ENCODE results near the gene ABCF3.

ABCF3 gene

DNA sequence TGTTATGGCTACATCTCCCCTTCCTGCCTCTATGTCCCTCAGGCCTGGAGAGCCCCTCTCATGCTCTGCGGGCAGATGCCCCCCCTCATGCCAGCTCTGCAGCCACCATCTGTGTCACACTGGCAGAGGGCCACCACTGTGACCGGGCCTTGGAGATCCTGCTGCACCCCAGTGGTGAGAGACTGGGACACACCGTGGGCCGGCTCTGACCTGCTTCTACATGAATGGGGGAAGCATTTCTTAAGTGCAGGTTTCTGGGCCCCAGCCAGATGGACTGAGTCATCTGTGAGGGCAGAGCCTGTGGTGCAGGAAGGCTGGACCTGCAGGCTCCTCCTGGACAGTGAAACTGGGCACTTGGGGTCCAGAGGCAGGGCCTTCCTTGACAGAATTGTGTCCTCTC is 48.2 kb downstream of the ABCF3 start:
- DNase-seq = no peak

GRCh38 chr3:184234671-184235380 is 48.8 kb downstream of the ABCF3 start:
- no peak for DNase-seq

DNA sequence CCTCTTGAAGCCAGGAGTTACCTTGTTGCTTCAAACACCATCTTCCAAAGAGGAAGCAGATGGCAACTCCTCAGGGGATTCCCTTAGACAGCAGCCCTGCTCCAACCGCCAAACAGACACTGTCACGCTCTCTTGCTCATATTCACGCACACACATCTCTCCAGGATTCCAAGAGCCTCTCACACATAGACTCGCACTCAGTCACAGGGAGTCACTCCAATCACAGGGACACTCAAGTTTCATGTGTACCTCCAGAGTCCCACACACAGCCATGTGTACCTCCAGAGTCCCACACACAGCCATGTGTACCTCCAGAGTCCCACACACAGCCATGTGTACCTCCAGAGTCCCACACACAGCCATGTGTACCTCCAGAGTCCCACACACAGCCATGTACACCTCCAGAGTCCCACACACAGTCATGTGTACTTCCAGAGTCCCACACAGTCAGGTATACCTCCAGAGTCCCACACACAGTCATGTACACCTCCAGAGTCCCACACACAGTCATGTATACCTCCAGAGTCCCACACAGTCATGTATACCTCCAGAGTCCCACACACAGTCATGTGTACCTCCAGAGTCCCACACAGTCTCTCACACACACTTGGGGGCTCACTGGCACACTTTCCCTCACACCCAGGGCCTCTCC is 49.5 kb downstream of the ABCF3 start:
- DNase-seq = no peak

DNA sequence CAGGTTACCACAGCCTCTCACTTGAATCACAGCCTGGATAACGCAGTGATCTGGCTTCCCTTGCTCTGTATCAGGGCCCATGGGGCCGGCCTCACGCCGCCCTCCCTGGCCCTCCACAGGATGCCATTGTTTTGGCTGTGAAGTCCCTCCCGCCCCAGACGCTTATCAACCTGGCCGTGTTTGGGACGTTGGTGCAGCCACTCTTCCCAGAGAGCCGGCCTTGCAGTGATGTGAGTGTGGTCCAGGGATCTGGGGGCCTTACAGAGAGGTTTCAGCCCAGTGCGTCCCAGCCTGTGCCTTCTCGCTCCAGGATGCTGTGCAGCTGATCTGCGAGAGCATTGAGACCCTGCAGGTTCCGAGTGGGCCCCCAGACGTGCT is 50.0 kb downstream of the ABCF3 start:
- DNase-seq = no peak

- DNase-seq = no peak
Measured at GRCh38 chr3:184236636-184237035, 50.6 kb downstream of the ABCF3 start.

GRCh38 chr3:184237211-184237610 is 51.2 kb downstream of the ABCF3 start:
- no peak for DNase-seq

GRCh38 chr3:184237807-184238206 is 51.8 kb downstream of the ABCF3 start:
- DNase-seq = no peak

DNA sequence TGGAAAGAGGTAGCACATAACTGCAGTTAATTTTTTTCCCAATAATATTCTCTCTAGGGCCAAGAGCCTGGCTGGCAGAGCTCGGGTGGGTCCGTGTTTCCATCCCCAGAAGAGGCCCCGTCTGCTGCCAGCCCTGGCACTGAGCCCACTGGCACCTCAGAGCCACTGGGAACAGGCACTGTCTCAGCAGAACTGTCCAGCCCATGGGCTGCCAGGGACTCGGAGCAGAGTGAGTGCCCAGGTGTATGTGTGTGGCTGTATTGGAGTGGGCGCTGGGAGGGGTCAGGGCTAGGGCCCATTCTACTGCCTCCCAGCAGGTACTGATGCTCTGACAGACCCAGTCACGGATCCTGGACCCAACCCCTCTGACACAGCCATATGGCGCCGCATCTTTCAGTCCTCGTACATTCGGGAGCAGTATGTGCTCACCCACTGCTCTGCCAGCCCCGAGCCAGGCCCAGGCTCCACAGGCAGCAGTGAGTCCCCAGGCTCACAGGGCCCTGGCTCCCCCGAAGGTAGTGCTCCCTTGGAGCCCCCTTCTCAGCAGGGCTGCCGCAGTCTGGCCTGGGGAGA is 52.3 kb downstream of the ABCF3 start:
- DNase-seq = no peak

DNA sequence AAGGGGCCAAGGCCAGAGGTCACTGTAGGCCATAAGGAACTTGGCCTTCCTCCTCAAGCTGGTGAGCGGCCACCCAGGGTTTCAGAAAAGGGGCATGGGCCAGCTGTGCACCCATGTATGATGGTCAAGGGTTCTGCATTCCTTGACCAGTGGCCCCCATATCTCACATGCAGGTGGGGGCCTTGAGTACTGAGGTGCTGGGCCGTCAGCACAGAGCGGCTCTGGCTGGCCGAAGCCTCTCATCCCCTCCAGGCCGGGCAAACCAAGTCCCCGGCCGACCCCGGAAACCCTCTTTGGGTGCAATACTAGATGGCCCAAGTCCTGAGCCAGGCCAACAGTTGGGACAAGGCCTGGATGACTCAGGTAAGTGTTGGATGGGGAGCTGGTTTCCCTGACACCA is 53.2 kb downstream of the ABCF3 start:
- no peak for DNase-seq

GRCh38 chr3:184239708-184240107 is 53.7 kb downstream of the ABCF3 start:
- DNase-seq = no peak

- no peak for DNase-seq
Measured at GRCh38 chr3:184240384-184241140, 54.6 kb downstream of the ABCF3 start.

DNA sequence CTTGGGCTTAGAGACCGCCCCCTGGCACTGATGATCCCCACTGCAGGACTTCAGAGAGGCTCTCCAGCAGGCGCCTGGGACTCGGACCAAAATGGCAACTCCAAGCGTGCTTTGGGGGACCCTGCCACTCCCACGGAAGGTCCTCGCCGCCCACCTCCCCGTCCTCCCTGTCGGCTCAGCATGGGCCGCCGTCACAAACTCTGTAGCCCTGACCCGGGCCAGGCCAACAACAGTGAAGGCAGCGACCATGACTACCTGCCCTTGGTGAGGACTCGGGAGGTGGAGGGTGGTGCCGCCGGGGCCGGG is 55.1 kb downstream of the ABCF3 start:
- DNase-seq = no peak

DNA sequence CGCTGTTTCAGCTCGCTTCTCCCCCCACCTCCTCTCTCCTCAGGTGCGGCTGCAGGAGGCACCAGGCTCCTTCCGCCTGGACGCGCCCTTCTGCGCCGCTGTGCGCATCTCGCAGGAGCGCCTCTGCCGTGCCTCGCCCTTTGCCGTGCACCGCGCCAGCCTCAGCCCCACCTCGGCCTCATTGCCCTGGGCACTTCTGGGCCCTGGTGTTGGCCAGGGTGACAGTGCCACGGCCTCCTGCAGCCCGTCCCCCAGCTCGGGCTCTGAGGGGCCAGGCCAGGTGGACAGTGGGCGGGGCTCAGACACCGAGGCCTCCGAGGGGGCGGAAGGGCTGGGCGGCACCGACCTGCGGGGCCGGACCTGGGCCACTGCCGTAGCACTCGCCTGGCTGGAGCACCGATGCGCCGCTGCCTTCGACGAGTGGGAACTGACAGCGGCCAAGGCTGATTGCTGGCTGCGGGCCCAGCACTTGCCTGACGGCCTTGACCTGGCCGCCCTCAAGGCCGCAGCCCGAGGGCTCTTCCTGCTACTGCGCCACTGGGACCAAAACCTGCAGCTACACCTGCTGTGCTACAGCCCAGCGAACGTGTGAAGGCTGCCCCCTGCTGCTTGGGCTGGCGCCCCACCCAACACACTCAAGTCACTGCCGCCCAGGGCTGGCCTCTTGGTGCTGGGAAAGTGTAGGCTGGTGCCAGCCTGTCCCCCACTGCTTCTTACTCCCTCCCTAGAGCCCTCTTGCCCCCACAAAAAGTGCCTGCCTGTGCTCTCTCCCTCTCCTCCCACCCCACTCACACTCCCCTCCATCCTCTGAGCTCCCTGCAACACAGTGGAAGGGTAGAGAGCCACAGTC is 55.7 kb downstream of the ABCF3 start:
- no peak for DNase-seq

DNA sequence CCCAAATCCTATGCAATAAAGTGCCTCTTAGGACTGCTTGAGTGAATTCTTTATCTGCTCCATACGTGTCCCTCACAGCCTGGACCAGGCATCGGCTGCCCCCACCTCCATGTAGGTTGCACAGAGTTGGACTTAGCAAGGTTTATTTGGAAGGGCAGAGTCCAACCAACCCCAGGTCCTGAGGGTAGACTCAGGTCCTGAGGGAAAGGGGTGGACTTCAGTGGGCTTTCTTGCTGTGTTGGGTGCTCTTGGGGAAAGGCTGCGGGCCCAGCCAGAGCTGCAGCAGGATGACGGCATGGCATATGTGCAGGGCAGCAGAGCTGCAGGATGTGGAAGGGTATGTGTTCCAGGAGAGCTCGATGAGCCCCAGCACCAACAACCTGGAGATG is 56.3 kb downstream of the ABCF3 start:
- no peak for DNase-seq

All from left hindlimb (tissue), 1 donor.